ENCODE data around the gene CELF2. TPM values are rescaled to one million over a fixed set of nuclear protein-coding genes. Genes with fewer than 3 reads are reported as not detected.

Gene CELF2
- total RNA-seq, 4 donors from 2014 or later: 27.0 to 44.1 (median 31.3) TPM

- 92 to 95% methylated on average over 5 to 14 of the region's 14 CpGs for WGBS, 2 donors (ENCODE audit: low coverage in 1 of 2)
- no peak for DNase-seq
- Histone ChIP-seq H3K4me3 (no peak overlapping the region), H3K4me1 (no peaks in the 10 kb centered on the region), H3K27me3 (no peaks in the 10 kb centered on the region), H3K9me3 (no peaks in the 10 kb centered on the region), H3K36me3 (peaks cover 0 to 23% (median 3%) of the 10 kb centered on the region in 4 donors), H3K27ac (no peak overlapping the region)
- in situ Hi-C loops (cut with MboI; ENCODE audit: low pct_ligation_motif_present in 1 of 4, low pct_unique_long_range_greater_than_20kb in 1 of 4, low sequenced_read_pairs in 3 of 4) (no loop called here), intact Hi-C loops (cut with DNase I; ENCODE audit: low total_unique reads) (no loop called here)
- TF ChIP-seq, protein P1, sequence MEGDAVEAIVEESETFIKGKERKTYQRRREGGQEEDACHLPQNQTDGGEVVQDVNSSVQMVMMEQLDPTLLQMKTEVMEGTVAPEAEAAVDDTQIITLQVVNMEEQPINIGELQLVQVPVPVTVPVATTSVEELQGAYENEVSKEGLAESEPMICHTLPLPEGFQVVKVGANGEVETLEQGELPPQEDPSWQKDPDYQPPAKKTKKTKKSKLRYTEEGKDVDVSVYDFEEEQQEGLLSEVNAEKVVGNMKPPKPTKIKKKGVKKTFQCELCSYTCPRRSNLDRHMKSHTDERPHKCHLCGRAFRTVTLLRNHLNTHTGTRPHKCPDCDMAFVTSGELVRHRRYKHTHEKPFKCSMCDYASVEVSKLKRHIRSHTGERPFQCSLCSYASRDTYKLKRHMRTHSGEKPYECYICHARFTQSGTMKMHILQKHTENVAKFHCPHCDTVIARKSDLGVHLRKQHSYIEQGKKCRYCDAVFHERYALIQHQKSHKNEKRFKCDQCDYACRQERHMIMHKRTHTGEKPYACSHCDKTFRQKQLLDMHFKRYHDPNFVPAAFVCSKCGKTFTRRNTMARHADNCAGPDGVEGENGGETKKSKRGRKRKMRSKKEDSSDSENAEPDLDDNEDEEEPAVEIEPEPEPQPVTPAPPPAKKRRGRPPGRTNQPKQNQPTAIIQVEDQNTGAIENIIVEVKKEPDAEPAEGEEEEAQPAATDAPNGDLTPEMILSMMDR (IDR thresholded peaks at IDR 0.05): no peak
- TF ChIP-seq POLR2A (IDR thresholded peaks at IDR 0.05) (no peak), POLR2AphosphoS5 (IDR thresholded peaks at IDR 0.05) (no peak), EP300 (IDR thresholded peaks at IDR 0.05; ENCODE audit: low read depth) (no peak)
Measured at GRCh38 chr10:11292576-11293302, 275.1 kb downstream of the CELF2 start.

- H3K4me3 ChIP-seq: no peak overlapping the region
- no peaks in the 10 kb centered on the region for H3K9me3 ChIP-seq
- H3K36me3 ChIP-seq: peaks cover 0 to 19% (median under 1%) of the 10 kb centered on the region in 4 donors
- DNase-seq: no peak
- no peak overlapping the region for H3K27ac ChIP-seq
- 84 to 100% methylated on average over 1 to 7 of the region's 7 CpGs for WGBS, 2 donors (ENCODE audit: low coverage in 1 of 2)
- in situ Hi-C loops (cut with MboI; ENCODE audit: low pct_ligation_motif_present in 1 of 4, low pct_unique_long_range_greater_than_20kb in 1 of 4, low sequenced_read_pairs in 3 of 4): no loop called here
- TF ChIP-seq POLR2AphosphoS5 (IDR thresholded peaks at IDR 0.05) (no peak), POLR2A (IDR thresholded peaks at IDR 0.05) (no peak), EP300 (IDR thresholded peaks at IDR 0.05; ENCODE audit: low read depth) (no peak)
- TF ChIP-seq, protein P1 (IDR thresholded peaks at IDR 0.05): no peak
- intact Hi-C loops (cut with DNase I; ENCODE audit: low total_unique reads): no loop called here
- H3K27me3 ChIP-seq: no peaks in the 10 kb centered on the region
- H3K4me1 ChIP-seq: no peaks in the 10 kb centered on the region
Measured at GRCh38 chr10:11293332-11293731, 275.7 kb downstream of the CELF2 start.

- intact Hi-C loops (cut with DNase I; ENCODE audit: low total_unique reads): no loop called here
- H3K9me3 ChIP-seq: no peaks in the 10 kb centered on the region
- no peaks in the 10 kb centered on the region for H3K27me3 ChIP-seq
- TF ChIP-seq POLR2AphosphoS5 (IDR thresholded peaks at IDR 0.05): no peak
- TF ChIP-seq, protein P1 (IDR thresholded peaks at IDR 0.05): no peak
- TF ChIP-seq EP300 (IDR thresholded peaks at IDR 0.05; ENCODE audit: low read depth): no peak
- TF ChIP-seq POLR2A (IDR thresholded peaks at IDR 0.05): no peak
- H3K4me1 ChIP-seq: no peaks in the 10 kb centered on the region
- WGBS, 2 donors (ENCODE audit: low coverage in 1 of 2): 81 to 91% methylated on average over 4 to 6 of the region's 6 CpGs
- no peak overlapping the region for H3K4me3 ChIP-seq
- in situ Hi-C loops (cut with MboI; ENCODE audit: low pct_ligation_motif_present in 1 of 4, low pct_unique_long_range_greater_than_20kb in 1 of 4, low sequenced_read_pairs in 3 of 4): no loop called here
- H3K36me3 ChIP-seq: peaks cover 0 to 7% (median 0%) of the 10 kb centered on the region in 4 donors
- DNase-seq: no peak
- no peak overlapping the region for H3K27ac ChIP-seq
Measured at GRCh38 chr10:11294831-11295450, 277.3 kb downstream of the CELF2 start.

- H3K27ac ChIP-seq: no peak overlapping the region
- H3K4me1 ChIP-seq: no peaks in the 10 kb centered on the region
- 67 to 88% methylated on average over 1 to 3 of the region's 3 CpGs for WGBS, 2 donors (ENCODE audit: low coverage in 1 of 2)
- no peak for DNase-seq
- H3K36me3 ChIP-seq: peaks cover 0 to 6% (median 0%) of the 10 kb centered on the region in 4 donors
- TF ChIP-seq, protein P1 (IDR thresholded peaks at IDR 0.05): no peak
- TF ChIP-seq POLR2A (IDR thresholded peaks at IDR 0.05) (no peak), EP300 (IDR thresholded peaks at IDR 0.05; ENCODE audit: low read depth) (no peak), POLR2AphosphoS5 (IDR thresholded peaks at IDR 0.05) (no peak)
- H3K27me3 ChIP-seq: no peaks in the 10 kb centered on the region
- in situ Hi-C loops (cut with MboI; ENCODE audit: low pct_ligation_motif_present in 1 of 4, low pct_unique_long_range_greater_than_20kb in 1 of 4, low sequenced_read_pairs in 3 of 4) (no loop called here), intact Hi-C loops (cut with DNase I; ENCODE audit: low total_unique reads) (no loop called here)
- H3K4me3 ChIP-seq: no peak overlapping the region
- no peaks in the 10 kb centered on the region for H3K9me3 ChIP-seq
Measured at GRCh38 chr10:11295492-11295891, 277.8 kb downstream of the CELF2 start.
